Effector CD4-positive, alpha-beta T cell (primary cell): ENCODE measurements around the gene PCDHGB2.
"Not testable (repeated sequence)": the region's sequence is repeated elsewhere in the genome, so short reads cannot be mapped to it uniquely, and the experiment has no call there.

Source experiments
- DNase-seq: peaks from one replicate; pipeline ENCODE4 v3.0.0-alpha.2; 2020

PCDHGB2 gene

GRCh38 chr5:141387557-141388311 lies 27.9 kb downstream of the PCDHGB2 start, which contains the start of gene PCDHGB4:
PCDHGB4 (plus strand) TSS chr5:141387698; CDS start chr5:141387885, 187 bp downstream.
- not testable (repeated sequence) for DNase-seq

- no peak for DNase-seq
Measured at GRCh38 chr5:141388661-141389060, 28.9 kb downstream of the PCDHGB2 start.

DNA sequence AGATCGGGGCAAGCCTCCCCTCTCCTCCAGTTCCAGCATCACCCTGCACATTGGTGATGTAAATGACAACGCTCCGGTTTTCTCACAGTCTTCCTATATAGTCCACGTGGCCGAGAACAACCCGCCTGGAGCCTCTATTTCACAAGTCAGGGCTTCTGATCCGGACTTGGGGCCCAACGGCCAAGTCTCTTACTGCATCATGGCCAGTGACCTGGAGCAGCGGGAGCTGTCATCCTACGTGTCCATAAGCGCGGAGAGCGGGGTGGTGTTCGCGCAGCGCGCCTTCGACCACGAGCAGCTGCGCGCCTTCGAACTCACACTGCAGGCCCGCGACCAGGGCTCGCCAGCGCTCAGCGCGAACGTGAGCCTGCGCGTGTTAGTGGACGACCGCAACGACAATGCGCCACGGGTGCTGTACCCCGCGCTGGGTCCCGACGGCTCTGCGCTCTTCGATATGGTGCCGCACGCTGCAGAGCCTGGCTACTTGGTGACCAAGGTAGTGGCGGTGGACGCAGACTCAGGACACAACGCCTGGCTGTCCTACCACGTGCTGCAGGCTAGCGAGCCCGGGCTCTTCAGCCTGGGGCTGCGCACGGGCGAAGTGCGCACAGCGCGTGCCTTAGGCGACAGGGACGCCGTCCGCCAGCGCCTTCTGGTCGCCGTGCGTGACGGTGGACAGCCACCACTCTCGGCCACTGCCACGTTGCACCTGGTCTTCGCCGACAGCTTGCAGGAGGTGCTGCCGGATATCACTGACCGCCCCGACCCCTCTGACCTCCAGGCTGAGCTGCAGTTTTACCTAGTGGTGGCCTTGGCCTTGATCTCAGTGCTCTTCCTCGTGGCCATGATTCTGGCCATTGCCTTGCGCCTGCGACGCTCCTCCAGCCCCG lies 29.6 kb downstream of the PCDHGB2 start:
- DNase-seq: no peak

DNA sequence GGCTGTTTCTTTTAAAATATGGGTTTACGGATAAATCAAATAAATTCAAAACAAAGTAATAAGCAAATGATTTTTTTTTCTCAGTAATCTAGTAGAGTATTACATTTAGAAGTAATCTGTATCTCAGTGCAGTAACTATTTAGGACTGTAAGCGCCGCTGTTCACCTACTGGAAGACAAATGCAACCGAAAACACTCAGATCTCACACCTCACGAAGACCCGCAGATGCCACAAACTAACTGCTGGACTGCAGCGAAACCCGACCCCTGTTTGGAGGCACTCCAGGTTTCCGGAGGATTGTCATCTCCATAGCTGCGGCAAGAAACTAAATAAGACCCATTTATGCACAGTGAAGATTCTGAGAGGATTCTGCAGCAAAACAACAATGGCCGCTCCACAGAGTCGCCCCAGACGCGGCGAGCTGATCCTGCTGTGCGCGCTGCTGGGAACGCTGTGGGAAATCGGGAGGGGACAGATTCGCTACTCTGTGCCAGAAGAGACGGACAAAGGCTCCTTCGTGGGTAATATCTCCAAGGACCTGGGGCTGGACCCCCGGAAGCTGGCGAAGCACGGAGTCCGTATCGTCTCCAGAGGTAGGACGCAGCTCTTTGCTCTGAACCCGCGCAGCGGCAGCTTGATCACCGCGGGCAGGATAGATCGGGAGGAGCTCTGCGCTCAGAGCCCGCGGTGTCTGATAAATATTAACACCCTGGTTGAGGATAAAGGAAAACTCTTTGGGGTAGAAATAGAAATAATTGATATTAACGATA lies 32.8 kb downstream of the PCDHGB2 start, which contains the start of gene PCDHGA8:
Gene PCDHGA8, plus strand, starts transcription at position 205 of the 770 bp plus-strand sequence. Its CDS starts 181 bp downstream, at position 386.
- no peak for DNase-seq

- DNase-seq: no peak
Measured at GRCh38 chr5:141393267-141393666, 33.5 kb downstream of the PCDHGB2 start.

DNA sequence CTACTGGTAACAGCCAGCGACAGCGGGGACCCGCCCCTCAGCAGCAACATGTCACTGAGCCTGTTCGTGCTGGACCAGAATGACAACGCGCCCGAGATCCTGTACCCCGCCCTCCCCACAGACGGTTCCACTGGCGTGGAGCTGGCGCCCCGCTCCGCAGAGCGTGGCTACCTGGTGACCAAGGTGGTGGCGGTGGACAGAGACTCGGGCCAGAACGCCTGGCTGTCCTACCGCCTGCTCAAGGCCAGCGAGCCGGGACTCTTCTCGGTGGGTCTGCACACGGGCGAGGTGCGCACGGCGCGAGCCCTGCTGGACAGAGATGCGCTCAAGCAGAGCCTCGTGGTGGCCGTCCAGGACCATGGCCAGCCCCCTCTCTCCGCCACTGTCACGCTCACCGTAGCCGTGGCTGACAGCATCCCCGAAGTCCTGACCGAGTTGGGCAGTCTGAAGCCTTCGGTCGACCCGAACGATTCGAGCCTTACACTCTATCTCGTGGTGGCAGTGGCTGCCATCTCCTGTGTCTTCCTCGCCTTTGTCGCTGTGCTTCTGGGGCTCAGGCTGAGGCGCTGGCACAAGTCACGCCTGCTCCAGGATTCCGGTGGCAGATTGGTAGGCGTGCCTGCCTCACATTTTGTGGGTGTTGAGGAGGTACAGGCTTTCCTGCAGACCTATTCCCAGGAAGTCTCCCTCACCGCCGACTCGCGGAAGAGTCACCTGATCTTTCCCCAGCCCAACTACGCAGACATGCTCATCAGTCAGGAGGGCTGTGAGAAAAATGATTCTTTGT lies 34.8 kb downstream of the PCDHGB2 start:
- DNase-seq: not testable (repeated sequence)

DNA sequence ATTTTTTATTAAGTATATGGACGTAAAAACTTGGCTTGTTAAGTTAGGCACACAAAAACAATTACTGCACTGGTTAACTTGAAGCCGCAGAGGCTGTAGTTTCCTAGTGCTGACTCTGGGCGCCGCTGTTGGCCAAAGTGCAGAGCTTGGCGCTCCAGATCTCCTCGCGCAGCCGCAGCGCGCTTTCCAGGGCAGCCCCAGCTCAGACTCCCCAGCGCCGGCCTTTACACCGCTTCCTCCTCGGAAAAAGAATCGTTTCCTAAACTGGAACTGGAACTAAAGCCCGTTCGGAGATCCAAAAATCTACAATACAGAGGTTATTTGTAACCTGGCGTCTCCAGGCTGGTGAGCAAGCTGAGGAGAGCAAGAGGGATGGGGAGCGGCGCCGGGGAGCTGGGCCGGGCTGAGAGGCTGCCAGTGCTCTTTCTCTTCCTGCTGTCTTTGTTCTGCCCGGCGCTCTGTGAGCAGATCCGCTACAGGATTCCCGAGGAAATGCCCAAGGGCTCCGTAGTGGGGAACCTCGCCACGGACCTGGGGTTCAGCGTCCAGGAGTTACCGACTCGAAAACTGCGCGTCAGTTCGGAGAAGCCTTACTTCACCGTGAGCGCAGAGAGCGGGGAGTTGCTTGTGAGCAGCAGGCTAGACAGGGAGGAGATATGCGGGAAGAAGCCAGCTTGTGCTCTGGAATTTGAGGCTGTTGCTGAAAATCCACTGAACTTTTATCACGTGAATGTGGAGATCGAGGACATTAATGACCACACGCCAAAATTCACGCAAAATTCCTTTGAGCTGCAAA lies 38.2 kb downstream of the PCDHGB2 start, which contains the start of gene PCDHGB5:
Gene PCDHGB5, plus strand, starts transcription at position 192 of the 796 bp plus-strand sequence. Its CDS starts 181 bp downstream, at position 373.
- DNase-seq: not testable (repeated sequence)

GRCh38 chr5:141398608-141399007 lies 38.8 kb downstream of the PCDHGB2 start:
- DNase-seq: no peak

DNA sequence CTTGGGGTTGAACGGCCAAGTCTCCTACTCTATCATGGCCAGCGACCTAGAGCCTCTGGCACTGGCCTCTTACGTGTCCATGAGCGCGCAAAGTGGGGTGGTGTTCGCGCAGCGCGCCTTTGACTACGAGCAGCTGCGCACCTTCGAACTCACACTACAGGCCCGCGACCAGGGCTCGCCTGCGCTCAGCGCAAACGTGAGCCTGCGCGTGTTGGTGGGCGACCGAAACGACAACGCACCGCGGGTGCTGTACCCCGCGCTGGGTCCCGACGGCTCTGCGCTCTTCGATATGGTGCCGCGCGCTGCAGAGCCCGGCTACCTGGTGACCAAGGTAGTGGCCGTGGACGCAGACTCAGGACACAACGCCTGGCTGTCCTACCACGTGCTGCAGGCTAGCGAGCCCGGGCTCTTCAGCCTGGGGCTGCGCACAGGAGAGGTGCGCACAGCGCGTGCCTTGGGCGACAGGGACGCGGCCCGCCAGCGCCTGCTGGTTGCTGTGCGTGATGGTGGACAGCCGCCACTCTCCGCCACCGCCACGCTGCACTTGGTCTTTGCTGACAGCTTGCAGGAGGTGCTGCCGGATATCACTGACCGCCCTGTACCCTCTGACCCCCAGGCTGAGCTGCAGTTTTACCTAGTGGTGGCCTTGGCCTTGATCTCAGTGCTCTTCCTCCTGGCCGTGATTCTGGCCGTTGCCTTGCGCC lies 39.9 kb downstream of the PCDHGB2 start:
- DNase-seq: no peak

DNA sequence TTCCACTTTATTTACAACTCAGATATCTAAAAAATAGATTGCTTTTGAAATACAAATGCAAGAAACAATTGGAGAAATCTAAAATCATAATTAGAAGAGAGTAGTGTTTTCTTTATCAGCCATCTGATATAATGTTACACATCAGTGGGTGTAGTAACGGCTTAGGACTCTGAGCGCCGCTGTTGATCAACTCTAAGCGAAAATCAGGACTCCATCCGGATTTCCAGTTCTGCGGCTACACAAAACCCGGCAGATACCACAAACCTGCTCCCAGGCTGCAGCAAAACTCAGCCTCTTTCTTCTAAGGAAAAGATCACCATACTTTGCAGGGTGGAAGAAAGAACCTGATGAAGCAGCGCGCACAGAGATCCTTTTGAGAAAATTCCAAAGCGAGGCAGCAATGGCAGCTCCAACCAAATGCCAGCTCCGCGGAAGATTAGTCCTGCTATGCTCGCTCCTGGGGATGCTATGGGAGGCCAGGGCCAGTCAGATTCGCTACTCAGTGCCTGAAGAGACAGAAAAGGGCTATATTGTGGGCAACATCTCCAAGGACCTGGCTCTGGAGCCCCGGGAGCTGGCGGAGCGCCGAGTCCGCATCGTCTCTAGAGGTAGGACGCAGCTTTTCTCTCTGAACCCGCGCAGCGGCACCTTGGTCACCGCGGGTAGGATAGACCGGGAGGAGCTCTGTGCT lies 42.9 kb downstream of the PCDHGB2 start, which contains the start of gene PCDHGA9:
Gene PCDHGA9, plus strand, starts transcription at position 226 of the 691 bp plus-strand sequence. Its CDS starts 175 bp downstream, at position 401.
- no peak for DNase-seq

GRCh38 chr5:141403387-141403786 lies 43.6 kb downstream of the PCDHGB2 start:
- no peak for DNase-seq

GRCh38 chr5:141407790-141408505 lies 48.2 kb downstream of the PCDHGB2 start, which contains the start of gene PCDHGB6:
PCDHGB6 (plus strand) TSS chr5:141408021; CDS start chr5:141408203, 182 bp downstream.
- DNase-seq: not testable (repeated sequence)

DNA sequence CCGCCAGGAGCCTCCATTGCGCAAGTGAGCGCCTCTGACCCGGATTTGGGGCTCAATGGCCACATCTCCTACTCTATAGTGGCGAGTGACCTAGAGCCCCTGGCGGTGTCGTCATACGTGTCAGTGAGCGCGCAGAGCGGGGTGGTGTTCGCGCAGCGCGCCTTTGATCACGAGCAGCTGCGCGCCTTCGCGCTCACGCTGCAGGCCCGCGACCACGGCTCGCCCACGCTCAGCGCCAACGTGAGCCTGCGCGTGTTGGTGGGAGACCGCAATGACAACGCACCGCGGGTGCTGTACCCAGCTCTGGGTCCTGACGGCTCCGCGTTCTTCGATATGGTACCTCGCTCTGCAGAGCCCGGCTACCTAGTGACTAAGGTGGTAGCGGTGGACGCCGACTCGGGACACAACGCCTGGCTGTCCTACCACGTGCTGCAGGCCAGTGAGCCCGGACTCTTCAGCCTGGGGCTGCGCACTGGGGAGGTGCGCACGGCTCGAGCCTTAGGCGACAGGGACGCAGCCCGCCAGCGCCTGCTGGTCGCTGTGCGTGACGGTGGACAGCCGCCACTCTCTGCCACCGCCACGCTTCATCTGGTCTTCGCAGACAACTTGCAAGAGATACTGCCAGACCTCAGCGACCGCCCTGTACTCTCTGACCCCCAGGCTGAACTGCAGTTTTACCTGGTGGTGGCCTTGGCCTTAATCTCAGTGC lies 50.0 kb downstream of the PCDHGB2 start:
- DNase-seq: no peak

- no peak for DNase-seq
Measured at GRCh38 chr5:141411575-141411974, 51.8 kb downstream of the PCDHGB2 start.
